NCI-H1048 (cell line): ENCODE results near the gene GPR176.

Experiments
- DNase-seq: peaks from one replicate; lab custom pipeline; 2025; lab: John Stamatoyannopoulos, UW

Gene GPR176, protein sequence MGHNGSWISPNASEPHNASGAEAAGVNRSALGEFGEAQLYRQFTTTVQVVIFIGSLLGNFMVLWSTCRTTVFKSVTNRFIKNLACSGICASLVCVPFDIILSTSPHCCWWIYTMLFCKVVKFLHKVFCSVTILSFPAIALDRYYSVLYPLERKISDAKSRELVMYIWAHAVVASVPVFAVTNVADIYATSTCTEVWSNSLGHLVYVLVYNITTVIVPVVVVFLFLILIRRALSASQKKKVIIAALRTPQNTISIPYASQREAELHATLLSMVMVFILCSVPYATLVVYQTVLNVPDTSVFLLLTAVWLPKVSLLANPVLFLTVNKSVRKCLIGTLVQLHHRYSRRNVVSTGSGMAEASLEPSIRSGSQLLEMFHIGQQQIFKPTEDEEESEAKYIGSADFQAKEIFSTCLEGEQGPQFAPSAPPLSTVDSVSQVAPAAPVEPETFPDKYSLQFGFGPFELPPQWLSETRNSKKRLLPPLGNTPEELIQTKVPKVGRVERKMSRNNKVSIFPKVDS

DNA sequence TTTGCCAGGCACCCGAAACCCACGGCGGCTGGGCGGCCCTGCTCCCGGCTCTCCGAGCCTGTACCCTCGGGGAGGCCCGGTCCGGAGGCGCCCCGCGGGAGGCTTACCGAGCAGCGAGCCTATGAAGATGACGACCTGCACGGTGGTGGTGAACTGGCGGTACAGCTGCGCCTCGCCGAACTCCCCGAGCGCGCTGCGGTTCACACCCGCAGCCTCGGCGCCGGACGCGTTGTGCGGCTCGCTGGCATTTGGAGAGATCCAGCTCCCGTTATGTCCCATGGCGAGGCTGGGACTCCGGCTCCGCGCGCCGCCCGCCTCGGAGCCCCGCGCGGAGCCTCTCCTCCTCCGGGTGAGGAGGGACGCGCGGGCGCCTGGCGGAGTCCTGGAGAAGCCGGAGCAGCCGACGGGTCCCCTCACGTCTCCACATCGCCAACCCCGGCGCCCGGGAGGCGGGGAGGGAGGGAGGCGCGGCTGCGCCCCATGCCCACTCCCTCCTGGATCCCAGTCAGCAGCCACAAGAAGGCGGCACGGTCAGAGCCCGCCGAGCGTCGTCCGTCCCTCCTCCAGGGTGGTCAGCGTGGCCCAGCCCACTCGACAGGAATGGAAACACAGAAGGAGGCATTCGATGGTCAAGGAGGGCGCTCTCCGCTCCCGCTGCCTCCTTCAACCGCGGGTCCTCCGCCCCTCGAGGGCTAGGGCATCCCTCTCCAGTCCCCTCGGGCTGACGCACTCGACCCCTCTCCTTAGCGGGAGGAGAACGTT lies at the start of gene GPR176:
Gene GPR176 (minus strand): TSS at position 519 of the 762 bp plus-strand sequence. CDS start 240 bp downstream, at position 279.
- DNase-seq: no peak

DNA sequence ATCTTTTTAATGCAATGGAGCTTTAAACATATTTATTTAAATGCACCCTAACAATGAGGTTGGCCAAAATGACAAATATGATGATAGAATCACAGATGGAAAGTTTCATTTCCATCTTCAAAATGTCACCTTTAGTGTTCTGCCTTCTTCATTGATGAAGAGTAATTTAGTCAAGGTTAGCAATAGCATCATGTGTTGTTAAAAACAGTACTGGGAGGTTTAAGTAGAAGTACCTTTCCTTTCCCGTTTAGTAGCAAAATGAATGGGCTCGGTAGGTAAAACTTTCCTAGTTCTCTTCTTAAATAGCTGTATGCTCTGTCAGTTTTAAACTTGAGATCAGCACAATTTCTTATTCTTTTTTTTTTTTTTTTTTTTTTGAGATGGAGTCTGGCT lies 48.9 kb upstream of the GPR176 start:
- no peak for DNase-seq

DNA sequence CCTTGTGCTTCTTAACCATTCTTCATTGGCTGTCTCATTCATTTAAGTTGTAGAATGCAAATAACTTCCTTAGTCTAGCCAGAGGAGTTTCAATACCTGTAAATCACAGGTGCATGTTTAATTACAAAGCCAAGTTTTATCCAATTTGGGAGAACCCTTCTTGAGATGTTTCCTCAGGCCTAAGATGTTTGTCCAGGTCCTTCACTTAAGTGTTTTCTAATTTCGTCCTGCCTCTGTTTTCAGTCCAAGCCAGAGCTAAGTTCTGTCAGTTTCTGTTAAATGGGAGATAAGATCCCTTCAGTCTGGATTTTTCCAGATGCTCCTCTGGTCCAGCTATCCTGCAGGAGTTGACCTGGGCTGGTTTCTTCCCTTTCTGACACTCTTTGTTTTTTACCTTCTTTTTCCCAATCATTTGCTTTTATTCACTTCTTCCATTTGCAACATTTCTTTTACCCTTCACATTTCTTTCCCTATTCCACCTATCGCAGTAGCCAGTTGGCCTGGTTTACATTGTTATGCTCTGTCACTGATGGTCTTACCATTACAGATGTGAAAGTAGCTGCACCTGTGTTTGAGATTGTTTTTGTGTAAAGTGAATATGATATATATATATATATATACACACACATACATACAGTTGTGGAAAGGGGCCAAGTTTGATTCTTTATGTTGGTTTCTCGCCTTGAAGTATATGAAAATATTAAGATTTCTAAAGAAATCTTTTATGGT lies 48.4 kb upstream of the GPR176 start:
- no peak for DNase-seq

DNA sequence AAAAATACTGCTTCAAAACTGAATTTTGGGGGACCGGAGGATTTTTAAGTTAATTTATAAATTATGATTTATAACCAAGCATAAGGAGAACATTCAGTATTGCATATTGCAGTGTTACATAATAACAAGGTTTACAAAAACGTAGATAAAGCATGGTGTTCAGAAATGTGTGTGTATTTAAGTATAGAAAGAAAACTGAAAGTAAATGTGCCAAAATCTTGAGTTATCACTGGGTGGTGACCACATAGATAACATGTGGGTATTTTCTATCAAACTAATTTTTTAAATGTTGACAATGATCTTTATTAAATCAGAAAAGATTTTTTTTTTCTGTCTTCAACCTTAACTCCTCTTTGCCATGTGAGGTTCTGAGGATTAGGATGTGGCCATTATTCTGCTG lies 46.5 kb upstream of the GPR176 start:
- no peak for DNase-seq

DNA sequence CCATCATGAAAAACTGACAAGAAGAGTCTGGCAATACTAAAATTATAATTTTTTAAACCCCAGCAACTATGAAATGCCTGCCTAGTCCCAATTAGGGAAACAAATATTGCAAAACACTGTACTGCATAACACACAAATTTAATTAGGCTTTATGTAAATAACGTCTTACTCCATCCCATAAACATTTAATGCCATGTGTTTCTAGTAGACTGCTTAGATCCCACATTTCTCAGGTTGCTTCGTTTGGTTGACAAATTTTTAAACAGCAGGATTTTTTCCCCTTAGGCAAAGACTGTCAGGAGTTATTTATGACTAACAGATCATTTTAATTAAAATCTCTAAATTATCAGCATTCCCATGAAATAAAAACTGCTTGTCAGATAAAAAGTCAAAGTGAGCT lies 43.7 kb upstream of the GPR176 start:
- DNase-seq: no peak

DNA sequence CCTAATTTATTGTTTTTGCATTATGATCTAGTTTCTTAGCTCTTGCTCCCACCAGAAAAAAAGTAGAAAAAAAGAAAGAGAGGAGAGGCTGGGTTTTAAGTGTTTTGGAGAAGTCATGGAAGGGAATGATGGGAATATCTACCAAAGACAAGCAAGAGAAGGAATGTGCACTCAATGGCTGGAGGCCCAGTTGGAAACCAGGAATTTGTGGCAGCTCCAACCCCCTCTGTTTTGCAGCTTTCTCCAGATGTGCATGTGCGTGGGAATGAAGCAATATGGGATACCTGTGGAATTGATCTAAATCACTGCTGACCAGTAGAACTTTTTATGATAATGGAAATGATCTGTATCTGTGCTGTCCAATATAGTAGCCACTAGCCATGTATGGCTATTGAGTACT lies 41.0 kb upstream of the GPR176 start:
- no peak for DNase-seq

DNA sequence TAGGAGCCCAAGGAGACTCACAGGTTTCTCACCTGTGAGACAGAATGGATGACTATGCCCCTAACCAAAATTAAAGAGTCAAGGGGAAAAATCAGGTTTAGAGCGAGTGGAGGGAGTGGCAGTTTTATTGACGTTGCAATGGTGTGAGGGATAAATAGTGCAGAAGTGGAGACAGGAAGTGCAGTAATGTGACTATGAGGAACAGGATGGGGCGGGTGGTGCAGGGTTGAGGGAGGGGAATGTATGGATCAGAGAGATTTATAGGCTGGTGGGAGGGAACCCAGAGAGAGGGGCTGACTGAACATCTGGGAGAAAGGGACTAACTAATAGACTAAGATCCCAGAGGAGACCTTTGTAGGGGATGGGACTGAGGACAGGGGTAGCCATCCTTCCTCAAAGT lies 40.3 kb upstream of the GPR176 start:
- no peak for DNase-seq

DNA sequence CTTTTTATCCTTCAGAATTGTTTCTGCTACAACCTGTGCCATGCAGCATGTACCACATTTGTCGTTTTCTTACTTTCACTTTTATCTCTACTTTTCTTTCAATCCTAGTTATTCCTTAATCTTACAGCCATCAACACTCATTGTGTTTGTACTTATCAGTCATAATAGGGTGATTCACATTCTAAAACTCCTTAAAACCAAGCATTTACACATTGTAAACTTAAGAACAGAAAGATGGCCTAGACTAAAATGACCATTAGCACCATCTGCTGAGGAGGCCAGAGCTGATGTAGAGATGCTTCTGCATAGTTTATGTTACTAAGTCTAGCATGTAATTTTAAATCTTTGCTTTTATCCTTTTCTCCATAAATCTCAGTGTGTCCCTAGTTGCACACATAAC lies 39.3 kb upstream of the GPR176 start:
- DNase-seq: no peak

DNA sequence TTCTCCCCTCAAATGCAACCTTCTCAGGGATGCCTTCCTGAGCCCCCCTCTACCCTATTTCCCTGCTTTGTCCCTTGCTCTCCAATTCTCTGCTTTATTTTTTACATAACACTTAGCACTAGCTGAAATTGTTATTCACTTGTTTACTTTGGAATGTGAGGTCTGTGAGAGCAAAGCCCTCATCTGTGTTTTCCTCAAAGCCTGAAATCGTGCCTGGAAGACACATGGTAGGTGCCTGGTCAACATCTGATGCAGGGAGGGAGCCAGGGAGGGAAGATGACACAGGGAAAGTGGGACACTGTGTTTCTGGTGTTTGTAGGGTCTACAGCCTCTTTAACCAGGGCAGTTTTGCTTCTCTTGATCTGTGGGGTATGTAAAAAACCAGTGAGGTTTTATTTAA lies 37.4 kb upstream of the GPR176 start:
- DNase-seq: no peak

DNA sequence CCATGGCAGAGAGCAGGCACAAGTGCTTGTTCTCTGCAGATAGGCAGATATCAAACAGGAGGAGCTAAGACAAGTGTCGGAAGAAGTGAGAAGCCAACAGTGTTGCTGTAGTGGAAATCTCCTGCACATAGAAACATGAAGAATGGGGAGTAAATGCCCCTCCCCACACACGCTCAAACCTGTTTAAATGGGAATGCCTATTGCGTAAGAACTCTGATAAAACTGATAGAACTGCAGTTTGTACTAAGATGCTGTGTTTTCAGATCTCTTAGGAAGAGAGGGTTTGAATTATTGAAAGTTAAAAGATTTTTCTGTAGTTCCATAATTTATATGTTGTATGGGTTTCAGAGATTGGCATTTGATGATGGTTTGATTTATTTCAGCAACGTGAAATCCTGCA lies 33.5 kb upstream of the GPR176 start:
- no peak for DNase-seq

DNA sequence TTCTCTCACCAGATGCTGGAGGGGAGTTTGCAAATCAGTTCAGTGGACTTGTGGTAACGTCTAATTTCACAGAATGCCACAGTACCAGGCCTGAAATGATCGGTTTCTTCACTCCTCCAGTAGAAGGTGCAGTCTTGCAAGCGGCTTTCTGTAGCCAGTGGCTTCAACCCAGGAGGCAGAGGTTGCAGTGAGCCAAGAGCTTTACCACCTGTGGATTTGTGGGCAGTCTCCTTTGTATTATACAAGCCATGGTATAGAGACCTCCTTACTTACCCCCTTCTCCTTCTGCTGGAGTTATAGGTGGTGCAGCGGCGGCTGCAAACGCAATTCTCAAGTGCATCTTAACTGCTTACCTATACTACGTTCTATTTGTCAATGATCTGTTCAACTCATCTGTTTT lies 31.5 kb upstream of the GPR176 start:
- no peak for DNase-seq

DNA sequence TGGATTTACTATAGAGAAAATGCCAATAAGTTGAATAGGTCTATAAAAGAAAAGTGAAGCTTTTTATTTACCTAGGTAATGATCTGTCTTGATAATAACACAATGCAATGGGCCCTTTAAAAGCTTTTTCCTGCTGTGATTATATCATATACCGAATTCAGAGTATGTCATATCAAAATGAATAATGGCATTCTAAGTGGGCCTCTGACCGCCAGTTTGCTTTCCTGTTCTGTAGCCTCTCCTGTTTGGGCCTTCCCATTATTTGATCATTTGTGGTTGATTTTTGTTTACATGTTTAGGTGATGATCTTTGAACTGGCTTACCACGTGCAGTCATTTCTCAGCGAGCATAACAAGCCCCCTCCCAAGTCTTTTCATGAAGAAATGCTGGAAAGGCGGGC lies 28.8 kb upstream of the GPR176 start:
- DNase-seq: no peak

DNA sequence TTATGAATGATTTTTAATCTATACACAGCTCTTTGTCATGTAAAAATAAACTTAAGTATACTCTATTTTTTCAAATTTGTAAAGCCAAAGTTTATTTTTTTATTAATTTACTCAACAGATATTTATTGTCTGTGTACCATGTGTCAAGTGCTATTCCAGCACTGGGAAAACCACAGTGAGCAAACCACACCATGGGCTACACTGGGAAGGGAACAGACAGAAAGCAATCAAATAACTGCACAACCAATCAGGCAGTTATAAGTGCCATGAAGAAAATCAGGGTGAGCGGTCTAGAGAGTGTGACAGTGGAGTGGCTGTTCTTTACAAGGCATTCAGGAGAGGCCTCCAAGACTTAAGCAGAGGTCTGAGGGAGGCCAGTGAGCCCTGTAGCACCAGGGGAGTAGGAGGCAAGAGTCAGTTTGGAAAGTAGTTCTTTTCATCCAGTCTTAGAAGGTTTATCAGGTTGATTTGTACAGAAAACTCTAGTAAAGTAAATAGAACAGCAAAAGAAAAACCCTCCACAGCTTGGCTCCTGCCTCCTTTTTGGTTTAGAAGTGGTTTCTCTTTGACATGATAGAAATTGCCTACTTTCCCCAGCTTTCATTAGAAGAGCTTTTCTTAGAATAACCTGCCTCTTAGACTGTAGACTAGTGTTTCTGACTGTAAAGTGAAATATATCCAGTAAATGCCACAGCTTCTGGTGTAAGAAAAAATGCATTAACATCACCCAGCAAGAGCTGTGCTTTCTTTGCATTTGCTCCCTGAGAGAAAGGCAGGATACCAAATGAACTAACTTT lies 27.5 kb upstream of the GPR176 start:
- DNase-seq: no peak

DNA sequence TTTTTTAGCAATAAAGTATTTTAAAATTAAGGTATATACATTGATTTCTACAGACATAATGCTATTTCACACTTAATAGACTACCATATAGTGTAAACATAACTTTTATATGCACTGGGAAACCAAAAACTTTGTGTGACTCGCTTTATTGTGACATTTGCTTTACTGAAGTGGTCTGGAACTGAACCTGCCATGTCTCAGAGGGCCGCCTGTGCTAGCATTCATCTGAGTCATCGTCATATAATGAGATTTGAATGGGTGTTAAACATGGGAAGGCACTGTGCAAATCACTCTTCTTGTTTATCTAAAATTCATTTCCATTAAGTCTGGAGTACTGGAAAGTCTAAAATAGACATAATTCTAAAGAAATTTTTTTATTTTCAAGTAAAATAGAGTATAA lies 26.8 kb upstream of the GPR176 start:
- DNase-seq: no peak

DNA sequence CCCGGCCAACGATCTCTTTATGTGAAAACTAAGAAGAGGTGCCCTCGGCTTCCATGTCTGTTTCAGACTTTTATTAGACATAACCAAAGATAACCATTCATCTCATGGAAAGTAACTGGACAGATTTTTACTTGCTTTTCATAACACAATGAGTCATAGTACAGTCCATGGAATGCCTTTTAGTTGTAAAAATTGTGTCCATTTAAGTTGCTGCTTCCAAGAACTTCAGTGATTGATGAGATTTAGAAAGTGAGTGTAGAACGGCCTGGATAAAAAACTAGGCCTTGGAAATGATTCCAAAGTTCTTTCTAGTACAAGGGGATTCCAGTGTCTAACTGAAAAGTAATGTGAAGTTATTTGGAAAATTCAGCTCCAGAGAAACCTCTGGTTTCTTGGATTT lies 24.7 kb upstream of the GPR176 start:
- no peak for DNase-seq

DNA sequence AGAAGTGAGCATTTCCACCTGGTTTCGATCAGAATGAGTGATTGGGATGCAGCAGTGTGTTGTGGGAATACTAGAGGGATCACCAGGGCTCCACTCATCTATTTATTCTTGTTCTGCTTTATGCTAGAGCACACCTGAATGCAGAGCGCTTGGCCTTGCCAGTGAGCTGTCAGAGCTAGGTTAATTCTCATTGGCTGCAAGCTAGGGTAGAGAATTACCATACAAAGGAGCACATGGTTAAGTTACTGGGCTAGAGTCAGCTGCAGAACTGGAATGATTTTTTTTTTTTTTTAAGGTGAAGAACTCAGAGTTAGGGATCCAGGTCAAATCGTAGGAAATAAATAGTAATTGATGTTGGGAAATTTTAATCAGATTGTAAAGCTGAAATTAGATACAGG lies 22.7 kb upstream of the GPR176 start:
- DNase-seq: no peak

DNA sequence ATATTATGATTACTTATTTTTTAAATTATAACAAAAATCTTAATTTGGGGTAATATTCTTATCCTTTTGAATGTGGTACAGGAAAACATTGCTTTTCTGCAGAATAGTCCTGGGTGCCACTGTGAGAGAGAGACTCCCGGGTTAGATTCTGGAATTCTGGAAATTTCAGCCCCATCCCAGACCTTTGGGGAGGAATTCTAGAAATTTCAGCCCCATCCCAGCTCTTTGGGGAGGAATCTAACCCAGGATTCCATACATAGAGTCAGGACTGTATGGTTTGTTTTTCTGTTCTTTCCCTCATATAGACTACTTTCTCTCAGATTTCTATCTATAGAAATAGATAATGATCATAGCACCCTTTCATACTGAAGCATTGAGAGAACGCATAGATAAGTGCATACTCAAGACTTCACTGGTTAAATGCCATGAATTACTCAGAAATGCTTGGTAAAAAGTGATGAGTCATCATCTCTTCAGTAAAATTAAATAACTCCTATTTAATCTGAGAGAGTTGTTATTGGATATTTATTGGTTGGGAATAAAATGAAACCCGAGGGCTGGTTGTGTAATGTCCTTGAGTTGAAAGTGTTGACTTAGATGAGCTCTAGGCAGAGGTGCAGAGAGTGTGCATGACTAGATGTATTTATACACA lies 22.2 kb upstream of the GPR176 start:
- no peak for DNase-seq

DNA sequence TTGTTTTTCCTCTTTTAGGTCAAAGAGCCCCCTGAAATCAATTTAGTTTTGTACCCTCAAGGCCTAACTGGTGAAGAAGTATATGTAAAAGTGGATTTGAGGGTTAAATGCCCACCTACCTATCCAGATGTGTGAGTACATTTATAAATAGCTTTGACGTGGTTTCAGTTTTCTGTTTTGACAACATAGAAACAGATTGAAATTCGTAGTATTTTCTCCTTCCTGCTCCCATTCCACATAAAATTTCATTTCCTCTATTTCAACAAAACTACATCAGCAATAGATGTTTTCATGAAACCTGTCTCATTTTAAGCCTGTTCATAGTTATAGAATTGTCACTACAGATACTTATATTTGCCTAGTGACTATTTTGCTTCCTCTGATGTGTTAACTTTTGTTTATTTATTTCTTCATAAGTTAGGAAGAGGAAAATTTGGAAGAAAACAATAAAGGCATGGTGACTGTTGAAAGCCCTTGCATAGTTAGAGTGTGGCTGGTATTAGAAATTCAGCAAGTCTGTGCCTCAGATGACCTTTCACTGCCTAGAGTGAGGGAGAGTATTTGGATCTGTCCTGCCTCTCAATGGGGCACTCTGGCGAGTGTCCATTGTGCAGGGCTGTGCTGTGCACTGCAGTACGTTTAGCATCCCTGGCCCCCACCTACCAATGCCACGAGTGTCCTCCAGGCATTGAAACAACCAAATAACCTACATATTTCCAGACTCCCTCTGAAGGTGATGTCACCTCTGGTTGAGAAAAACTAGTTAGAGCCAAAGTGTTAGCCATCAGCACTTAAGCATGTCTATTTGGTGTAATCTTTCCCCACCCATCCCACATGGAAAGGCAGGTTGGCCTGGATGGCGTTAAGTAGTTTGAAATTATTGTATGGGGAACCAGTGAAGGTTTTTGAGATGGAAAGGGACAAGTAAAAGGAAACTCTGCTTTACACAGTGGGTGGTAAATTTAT lies 19.7 kb upstream of the GPR176 start:
- no peak for DNase-seq

DNA sequence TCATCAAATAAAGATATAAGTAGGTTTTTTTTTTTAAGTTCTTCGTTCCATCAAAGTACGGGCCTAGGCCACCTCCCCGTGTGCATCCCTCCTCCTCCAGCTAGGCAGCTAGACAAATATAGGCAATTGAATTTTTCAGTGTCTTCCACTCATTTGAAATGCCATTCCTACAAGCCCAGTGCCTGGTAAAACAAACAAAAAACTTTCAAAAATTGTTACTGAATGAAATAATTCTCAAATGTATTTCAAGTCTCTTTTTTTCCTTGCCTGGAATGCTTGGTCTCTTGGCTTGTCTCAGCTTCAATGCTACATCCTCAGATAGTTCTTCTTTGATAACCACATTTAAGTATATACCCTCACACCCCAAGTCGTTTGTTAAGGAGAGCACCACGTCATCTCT lies 17.6 kb upstream of the GPR176 start:
- no peak for DNase-seq

DNA sequence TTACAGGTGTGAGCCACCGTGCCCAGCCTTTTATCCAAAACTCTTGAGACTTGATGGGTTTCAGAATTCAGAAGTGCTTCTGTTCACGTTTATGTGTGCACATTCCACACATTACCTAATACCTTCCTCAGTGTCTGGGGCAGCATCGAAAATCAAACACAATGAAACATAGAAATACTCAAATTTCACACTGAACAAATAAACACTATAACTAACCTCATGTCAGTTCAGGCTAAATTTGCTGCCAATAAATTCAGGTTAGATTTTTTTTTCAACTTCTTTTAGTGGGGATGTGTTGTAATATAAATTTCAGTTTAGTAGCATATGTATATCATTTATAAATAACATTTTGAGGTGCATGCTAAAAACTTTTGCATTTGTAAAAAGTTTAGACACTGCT lies 16.6 kb upstream of the GPR176 start:
- DNase-seq: no peak
